Upper lobe of left lung (tissue), 4 donors: ENCODE data around the gene TOB1.

Source experiments
- CTCF ChIP-seq, 6 experiments: fragments of 450-650 bp in 4 of 6; fragments of 200-600 bp in 2 of 6; sonication (generic) in 2 of 6; IDR thresholded peaks; one replicate each; pipeline ENCODE4 v1.5.1; 2016 to 2019; ENCODE audit warnings: antibody characterized with exemption in 6 of 6
- POLR2A ChIP-seq, 4 donors: fragments of 450-650 bp; IDR thresholded peaks; one replicate each; pipeline ENCODE4 v1.5.1; 2016 to 2017; ENCODE audit warnings: antibody characterized with exemption in 4 of 4, mild to moderate bottlenecking in 2 of 4
- POLR2AphosphoS5 ChIP-seq, 2 donors: sonication (generic); formaldehyde crosslinking; IDR thresholded peaks; one replicate each; pipeline ENCODE4 v1.5.1; 2017; ENCODE audit warnings: antibody characterized with exemption in 2 of 2

DNA sequence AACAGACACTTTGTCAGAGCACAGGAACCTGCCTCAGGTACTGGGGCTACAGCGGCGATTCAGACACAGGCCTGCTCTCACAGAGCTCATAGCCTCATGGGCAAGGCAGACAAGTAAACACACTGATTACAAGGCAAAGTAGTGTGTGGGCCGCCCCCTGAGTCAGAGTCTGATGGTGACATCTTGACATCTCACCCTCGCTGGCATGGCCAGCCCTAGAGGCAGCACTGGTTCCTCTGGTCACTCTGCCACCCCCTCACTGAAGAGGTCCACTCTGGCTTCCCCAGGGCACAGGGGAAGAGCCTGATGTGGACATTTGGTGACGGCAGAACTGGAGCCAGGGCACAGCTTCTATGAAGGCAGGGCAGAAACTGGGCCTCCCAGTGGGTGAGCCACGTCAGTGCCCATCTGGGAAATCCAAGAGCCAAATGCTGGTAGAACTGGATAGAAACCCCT is 32.9 kb upstream of the TOB1 start:
- TF ChIP-seq CTCF (IDR thresholded peaks at IDR 0.05), result no peak
- no peak for TF ChIP-seq POLR2A (IDR thresholded peaks at IDR 0.05)
- TF ChIP-seq POLR2AphosphoS5 (IDR thresholded peaks at IDR 0.05), result no peak
